Stimulated activated CD4-positive, alpha-beta T cell treated with anti-CD3 and anti-CD28 coated beads, Interleukin-1b, Interleukin-23, amount 100 ng/mL, for 24 hours (primary cell): ENCODE results near the gene RANBP3L.
"Not testable (repeated sequence)": the region's sequence is repeated elsewhere in the genome, so short reads cannot be mapped to it uniquely, and the experiment has no call there.

Experiments
- DNase-seq, 4 experiments: peaks; one replicate each; pipeline ENCODE4 v3.0.0-alpha.2; 2020; ENCODE audit warnings: low read depth in 4 of 4, low spot score in 1 of 4

Gene RANBP3L, protein sequence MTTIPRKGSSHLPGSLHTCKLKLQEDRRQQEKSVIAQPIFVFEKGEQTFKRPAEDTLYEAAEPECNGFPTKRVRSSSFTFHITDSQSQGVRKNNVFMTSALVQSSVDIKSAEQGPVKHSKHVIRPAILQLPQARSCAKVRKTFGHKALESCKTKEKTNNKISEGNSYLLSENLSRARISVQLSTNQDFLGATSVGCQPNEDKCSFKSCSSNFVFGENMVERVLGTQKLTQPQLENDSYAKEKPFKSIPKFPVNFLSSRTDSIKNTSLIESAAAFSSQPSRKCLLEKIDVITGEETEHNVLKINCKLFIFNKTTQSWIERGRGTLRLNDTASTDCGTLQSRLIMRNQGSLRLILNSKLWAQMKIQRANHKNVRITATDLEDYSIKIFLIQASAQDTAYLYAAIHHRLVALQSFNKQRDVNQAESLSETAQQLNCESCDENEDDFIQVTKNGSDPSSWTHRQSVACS

DNA sequence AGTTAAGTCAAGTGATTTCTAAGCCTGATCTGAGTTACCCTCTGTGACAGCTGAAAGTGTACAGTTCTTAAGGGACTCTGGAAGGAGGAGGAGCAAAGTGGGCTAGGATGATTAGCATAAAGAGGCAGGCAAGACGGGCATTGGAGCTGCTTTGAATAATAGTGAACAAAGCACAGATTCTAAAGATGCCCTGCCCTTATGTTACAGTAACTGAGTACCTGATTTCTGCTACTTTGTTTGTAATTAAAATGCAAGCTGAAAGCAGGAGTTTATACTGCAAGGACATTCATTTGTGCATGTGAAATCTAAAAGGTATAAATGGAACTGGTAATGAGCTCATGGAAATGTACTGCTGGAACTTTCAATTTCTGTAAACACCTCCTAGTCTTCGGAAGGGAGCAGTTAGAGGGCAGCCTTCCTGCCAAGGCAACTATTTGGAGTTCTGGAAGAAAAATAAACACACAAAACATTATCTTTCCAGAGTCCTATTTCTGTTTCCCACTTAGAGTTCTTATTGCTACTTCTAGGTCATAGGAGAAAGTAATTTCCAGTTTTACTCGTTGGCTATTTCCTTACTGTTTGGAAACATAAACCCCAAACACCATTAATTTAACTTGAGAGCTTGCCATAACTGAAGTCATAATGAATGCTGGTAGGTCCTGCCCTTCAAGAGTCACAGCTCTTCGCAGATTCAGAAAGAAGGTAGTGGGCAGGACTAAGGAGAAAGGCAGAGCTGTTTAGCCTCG is at the start of gene RANBP3L:
Gene RANBP3L, minus strand, starts transcription at position 45 of the 746 bp plus-strand sequence. CDS start 486 bp downstream, outside the sequence.
- DNase-seq, result no peak

DNA sequence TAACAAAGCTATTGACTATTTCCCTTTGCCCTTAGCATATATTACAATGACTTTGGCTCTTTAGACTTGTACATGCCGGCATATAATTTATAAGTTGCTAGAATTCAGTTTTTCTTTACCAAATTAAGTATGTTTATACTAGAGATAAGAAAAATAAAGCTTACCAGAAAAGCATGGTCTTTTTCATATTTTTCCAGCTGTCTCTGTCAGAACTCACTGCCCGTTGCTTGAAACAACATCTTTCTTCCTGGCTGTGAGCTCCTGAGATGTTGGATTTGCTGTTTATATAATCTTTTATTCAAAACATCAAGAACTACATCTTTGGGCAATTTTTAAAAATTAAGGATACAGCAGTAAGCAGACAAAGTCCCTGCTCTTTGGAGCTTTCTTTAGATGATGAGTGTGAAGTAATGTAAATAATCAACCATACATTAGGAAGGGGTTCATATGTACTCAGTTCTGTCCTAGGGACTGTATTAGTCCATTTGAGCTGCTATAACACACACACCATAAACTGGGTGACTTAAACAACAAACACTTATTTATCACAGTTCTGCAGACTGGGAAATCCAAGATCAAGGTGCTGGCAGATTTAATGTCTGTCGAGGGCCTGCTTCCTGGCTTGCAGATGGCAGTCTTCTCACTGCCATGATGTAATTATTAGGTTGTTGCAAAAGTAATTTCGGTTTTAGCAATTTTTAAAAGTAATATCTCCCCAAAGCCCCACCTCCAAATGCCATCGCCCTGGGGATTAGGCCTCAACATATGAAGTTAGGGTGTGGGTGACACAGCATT is 45.4 kb upstream of the RANBP3L start:
- DNase-seq, result no peak

DNA sequence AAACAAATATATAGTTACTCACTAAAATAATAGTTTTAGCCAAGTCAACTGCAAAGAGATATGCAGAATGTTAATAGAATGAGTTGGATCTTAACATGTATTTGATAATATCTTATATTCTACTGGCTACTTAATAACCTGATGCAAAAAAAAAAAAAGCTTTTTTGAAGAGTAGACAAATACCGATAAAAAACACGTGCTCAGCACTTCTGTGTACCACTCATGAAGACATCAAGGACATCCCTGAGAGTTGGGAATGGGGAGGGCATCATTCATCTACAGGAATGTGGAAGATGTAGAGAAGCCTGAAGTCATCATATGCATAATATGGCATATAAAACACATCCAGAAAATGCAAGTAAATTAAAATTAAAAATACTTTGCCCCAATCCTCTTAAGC is 43.2 kb upstream of the RANBP3L start:
- no peak for DNase-seq

DNA sequence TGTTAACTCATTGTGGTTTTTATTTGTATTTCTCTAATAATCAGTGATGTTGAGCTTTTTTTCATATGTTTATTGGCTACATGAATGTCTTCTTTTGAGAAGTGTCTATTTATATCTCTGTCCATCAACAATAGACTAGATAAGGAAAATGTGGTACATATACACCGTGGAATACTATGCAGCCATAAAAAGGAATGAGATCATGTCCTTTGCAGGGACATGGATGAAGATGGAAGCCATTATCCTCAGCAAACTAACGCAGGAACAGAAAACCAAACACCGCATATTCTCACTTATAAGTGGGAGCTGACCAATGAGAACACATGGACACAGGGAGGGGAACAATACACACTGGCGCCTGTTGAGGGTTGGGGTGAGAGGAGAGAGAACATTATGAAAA is 40.0 kb upstream of the RANBP3L start:
- not testable (repeated sequence) for DNase-seq

DNA sequence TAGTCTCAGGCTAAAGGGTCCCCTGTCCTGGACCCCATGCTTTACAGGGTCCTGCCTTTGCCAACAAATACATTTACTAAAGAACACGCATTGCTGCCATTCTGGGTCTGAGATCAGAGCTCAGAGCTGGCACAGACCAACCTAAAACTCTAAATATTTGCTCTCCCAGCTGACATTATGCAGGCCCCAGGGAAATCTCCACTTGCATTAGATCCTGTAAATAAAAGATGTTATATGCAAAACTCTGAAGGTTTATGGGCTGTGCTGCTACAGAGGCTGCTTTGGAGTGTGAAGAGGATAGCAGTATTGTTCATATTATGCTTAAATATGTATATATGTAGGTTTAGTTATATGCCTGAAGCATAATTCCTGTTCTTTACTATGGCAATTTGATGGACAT is 35.9 kb upstream of the RANBP3L start:
- DNase-seq, result no peak

DNA sequence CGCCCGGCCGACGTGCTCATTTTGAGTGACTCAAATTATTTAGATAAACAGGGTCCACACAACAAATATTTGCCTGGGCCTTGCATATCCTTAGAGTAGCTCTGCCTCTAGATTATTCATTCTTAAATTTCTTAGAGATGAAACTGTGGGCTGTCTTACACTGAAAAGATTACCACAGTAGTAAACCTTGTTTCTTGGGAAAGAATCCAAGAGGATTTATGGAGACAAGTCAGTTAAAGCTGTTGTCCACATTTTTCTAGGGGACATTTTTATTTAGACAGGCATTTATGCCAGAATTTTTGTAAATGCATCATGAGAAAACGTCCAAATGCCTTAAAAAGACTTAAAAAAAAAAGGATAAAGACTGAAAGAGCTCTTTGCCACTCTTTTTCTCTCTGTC is 32.6 kb upstream of the RANBP3L start:
- no peak for DNase-seq

DNA sequence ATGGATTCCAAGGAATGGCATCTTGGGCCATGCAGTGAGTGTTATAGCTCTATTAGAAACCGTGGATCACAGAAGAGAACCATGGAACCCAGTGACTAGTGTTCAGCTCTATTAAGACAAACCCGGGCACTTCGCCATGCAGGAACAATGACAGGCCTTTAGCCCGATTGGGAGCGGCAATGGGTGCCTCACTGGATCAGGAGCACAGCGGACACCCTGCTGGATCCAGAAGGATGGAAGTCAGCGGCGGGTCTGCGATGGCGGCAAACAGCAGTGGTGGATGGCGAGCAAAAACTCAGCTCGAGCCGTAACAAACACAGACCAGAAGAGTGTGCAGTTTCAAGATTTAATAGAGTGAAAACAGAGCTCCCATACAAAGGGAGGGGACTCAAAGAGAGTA is 31.0 kb upstream of the RANBP3L start:
- not testable (repeated sequence) for DNase-seq

DNA sequence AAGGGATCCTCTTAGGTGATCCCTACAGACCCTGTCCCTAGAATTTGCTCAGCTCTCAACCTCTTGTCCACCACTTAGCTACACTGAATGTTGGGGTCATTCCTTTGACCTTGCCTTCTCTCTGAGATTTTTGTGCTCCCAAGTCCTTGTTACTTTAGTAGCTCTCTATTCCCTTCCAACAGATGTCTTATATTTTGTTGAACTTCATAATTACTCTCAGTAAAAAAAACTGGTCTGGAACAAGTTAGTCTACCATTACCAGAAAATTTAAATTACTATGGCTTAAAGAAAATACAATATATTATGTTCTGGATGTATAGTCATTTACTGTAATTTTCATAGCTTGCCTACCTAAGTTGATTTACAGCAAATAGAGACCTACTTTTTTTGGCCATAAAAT is 23.5 kb upstream of the RANBP3L start:
- no peak for DNase-seq

DNA sequence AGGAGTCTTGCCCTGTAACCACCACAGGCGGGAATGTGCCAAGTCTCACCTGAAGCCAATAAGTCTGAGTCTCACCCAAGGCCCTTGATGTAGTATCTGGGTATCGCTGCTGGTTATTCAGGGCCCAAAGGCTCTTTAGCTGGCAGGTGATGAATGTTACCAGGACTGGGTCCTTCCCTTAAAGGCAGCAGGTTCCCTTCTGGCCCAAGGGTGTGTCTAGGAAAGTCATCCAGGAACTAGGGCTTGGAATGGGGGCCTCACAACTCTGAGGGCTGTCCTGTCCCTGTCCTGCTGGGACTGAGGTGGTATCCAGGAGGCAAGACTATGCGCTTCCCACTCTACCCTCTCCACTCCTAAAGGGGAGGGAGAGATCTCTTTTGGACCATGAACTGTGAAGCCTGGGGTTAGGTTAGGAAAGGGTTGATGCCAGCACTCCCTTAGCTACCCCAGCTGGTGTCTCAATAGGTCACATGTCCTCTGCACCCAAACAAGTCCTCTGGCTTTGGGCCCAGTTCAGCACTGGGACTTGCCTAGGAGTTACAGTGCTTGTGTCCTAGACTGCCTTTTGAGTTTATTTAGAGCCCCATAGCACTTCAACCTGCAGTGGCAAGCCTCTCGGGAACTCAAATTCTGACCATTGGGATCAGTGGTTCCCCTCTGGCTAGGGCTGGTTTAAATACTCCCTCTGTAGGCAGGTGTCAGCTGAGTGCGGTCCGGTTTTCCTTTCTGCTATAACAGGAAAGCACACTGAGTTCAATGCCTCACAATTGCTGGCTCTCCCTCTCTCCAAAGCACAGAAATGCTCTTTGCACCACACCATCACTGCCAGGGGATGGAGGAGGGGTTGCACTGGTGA is 22.5 kb upstream of the RANBP3L start:
- no peak for DNase-seq

DNA sequence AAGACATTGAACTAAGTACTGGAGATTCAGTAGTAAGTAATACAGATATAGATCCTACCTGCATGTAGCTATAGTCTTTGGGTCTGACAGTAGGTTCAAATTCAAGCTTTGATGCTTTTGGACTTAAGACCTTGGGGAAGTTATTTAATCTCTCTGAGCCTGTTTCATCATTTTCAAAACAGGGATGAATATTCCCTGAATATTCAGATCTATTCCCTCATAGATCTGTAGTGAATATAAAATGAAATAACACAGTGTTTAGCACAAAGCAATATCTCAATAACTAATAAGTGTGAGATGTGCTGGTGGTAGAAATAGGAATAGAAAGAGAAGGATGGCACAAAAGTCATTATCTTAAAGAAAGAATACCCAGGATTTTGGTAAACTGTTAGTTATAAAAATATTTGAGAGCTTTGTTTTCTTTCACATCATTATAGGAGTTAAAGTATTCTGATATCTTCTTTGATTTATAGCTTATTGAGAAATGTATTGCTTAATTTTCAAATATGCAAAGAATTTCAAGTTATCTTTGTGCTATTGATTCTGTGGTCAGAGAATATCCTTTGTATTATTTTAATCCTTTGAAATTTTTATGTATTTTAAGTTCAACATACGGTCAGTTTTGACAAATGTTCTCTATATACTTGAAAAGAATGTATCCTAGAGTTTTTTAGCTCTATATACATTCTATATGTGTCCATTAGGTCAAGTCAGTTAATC is 11.4 kb upstream of the RANBP3L start:
- DNase-seq, result no peak

DNA sequence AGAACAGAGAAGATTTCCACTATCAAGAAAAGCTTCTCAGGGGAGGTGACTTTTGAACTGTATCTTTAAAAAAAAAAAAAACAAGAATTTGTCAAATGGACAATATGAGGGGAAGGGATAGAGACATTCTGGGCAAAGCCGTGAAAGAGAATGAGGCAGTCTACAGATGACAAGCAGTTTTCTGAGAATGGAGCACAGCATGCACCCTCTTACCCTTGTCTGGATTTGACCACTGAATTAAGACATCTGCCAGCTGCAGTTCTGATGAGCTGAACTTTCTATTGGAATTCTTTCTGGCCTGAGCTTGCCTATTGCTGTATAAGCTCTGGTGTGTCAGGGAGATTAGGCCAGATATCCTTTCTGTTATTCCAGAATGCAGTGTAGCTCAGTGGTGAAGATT is 10.3 kb upstream of the RANBP3L start:
- no peak for DNase-seq

DNA sequence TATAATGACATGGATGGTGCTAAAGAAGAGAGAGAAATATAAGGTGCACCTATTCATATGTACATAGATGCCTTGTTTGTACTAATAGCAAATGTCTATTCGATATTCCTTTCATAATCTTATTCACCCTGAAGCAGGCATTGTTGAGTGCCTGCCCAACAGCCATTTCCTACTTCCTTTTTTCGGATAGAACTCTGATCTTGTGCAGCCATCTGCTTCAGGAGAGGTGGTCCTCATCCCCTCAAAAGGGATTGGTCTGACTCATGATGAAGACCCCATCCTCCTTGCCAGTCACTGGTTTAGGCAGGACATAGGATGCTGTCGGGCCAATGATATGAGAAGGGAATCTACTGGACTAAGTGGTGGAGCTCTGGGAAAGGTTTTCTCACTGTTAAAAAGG is 8.4 kb upstream of the RANBP3L start:
- DNase-seq, result no peak

DNA sequence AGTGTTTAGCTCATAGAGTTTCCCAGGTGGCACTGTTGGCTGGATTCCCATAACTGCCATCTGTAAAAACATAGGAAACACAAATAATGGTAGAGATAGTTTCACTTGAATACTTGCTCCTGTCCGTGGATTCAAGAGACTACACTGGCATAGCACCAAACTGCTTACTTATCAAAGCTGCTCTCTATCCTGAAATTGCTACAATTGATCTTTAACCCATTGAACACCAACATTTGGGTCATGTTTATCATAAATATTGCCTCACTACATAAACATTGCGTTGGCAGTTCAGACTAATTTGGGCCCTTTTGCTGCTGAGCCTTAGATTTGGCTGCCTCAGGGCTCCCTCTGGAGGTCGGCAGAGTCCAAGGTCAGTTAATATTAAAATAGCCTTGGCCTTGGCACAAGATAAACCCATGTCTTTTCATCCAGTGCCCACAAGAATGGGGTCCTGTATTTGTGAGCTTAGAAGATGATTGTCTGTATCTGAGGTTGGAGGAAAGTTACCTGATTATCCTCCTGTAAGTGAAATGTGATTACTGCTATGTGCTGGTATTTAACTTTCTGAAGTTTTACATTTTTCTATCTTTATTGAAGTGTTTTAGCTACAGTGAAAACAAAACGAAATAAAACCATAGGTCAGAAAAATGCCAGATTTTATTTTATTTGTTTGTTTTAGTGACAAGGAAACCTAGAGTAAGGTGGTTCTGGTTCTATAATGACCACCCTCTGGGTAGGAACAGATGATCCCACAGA is 4.0 kb upstream of the RANBP3L start:
- DNase-seq, result peak in 1 of 4 experiments; percentile 1

DNA sequence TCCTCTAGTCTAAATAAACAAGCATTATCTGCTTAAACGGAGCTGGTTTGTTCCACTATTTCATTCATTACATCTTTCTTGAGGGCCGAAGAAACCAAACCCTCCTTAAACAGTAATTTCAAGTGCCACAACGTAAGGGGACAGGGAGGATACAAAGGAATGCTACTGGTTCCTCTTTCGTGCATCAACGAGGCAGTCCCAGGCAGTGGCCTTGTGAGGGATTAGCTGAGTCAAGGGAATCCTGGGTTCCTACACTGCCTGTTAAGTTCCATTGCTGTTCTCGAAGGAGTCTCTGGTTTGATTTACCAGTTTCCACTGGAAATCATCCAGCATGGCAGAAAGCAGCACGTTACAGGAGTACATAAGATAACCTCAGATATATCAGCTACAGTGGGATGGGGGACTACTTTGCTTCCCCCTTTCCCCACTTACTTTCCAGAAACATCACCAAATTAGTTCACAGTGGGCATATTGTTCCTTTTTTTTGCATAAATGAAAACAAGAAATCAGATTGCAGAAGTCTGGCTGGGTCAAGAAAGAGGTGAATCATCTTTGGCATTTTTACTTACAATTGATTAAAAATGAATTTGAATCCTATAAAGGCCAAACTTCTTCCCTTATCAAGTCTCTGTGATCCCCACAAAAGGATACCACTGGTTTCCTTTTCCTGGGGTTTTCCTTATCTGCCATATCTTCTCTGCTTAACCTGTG is 2.5 kb upstream of the RANBP3L start:
- DNase-seq, result no peak

DNA sequence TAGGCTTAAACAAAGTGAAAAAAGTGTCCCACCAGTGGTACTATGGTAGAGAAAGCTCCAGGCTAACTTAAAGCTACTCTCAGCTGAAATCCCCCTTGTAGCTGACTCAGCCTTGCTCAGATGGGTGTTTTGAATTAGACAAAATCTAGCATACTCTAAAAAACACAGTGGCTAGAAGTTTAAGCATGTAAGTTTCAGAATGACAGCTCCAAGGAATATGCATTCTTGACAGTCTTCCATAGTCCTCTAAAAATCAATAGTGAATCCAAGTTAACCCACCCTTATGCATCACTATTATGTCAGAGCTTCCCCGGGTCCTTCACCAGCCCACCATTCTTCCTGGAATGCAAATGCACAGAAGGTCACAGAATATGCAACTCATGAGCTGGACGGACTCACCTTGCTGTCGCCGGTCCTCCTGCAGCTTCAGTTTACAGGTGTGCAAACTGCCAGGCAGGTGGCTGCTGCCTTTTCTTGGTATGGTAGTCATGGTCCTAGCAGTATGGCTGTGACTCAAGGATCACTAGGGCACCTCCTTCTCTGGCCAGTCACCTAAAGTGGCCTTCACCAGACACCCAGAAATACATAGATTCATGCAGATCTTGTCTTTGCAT is 668 bp downstream of the RANBP3L start:
- no peak for DNase-seq

DNA sequence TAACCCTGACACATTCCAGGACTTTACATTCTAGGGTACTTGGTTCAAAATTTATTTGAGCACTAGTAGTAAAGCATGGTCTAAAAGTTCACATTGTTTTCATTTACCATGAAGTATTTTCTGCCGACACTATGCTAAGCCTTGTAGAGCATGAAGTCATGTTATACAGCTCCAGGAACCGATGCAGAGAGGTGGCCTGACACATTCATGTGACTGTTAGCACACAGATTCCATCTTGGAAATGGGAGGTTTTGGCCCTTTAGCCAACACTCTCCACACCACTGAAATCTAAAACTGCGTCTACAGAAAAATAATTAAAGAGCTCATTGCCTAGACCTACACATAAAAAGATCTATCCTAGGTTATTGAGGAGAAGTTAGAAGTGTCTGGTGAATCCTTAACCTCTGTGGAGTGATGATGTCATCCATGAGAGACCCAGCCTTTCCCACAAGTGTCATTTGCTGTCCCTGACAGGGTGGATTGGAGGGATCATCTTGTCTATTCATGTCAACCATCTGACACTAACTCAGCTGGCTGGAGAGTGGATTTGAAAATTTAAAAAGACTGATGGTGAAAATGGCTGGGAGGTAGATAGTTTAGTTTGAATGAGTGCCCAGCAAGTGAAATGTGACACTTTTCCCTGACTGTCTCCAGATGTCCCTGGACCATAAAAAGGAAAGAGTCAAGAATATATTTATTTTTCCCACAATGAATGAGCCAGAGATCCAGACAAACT is 1.3 kb downstream of the RANBP3L start:
- DNase-seq, result no peak

DNA sequence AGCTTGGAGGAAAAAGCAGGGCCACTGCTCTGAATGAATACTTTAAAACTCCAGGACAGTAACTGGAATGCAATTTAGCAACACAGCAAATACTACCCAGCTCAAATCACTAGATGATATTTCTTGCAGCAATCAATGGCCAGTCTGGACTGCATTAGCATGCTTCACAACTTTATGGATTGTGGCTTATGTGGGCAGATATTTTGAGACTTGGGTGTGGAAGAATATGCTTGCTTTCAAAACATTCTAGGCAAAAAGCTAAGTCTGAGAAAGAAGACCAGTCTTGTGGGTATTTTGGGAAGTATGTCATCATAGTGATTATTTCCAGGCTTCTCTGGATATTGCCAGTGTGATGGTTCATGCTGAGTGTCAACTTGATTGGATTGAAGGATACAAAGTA is 3.1 kb downstream of the RANBP3L start:
- DNase-seq, result no peak

DNA sequence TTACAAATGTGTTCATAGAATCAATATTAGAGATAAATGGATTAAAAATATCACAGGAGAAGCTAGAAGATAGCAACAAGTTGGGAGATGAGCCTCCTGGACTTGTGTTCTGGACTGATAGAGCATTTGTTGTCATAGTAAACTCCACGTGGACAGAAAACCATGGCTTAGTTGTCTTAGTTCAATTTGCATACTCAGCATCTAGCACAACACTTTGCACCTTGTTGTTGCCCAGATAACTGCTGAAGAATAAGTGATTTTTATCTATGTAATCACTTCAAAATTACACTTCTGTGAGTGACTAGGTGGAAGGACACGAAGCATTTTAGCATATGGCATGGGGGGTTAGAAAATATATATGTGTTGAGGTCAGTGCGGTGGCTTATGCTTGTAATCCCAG is 4.0 kb downstream of the RANBP3L start:
- no peak for DNase-seq
